H1 (cell line): ENCODE data around the gene MACROD2.

Source experiments
- ATF3 ChIP-seq: IDR thresholded peaks from 2 replicates; pipeline ENCODE4 v1.6.1; 2011; ENCODE audit warnings: low read depth, mild to moderate bottlenecking, low read length; ENCODE audit not compliant: insufficient read depth
- BACH1 ChIP-seq: IDR thresholded peaks from 2 replicates; pipeline ENCODE4 v1.6.1; 2012; ENCODE audit warnings: low read length, improper control_type of control experiment
- CEBPB ChIP-seq: IDR thresholded peaks from 2 replicates; pipeline ENCODE4 v1.6.1; 2012; ENCODE audit warnings: low read depth, low read length
- CTCF ChIP-seq, 3 experiments: IDR thresholded peaks; 1 replicate in 2 of 3; 2 replicates in 1 of 3; pipeline versions ENCODE4 v1.5.1 to v1.6.1; 2011; ENCODE audit warnings: low read length in 3 of 3, mild to moderate bottlenecking in 3 of 3, inconsistent platforms in 2 of 3, low read depth in 1 of 3, moderate library complexity in 1 of 3; ENCODE audit not compliant: insufficient read depth in 1 of 3; ENCODE audit errors: control extremely low read depth in 1 of 3
- EGR1 ChIP-seq: IDR thresholded peaks from 2 replicates; pipeline ENCODE4 v1.6.1; 2011; ENCODE audit warnings: low read depth, low read length, borderline replicate concordance
- EZH2 ChIP-seq: fragments of 200-600 bp; sonication (generic); IDR thresholded peaks from 2 replicates; pipeline ENCODE4 v1.7.1; 2012; ENCODE audit warnings: low read depth, mild to moderate bottlenecking, moderate library complexity, low read length, inconsistent platforms; ENCODE audit not compliant: severe bottlenecking
- JUN ChIP-seq: IDR thresholded peaks from 2 replicates; pipeline ENCODE4 v1.6.1; 2011; ENCODE audit warnings: low read depth, mild to moderate bottlenecking, improper control_type of control experiment, low read length
- KDM1A ChIP-seq: fragments of 200-600, 300-600 bp; sonication (generic); IDR thresholded peaks from 2 replicates; pipeline ENCODE4 v1.7.1; 2016; ENCODE audit warnings: mild to moderate bottlenecking, low read length, borderline replicate concordance
- PHF8 ChIP-seq: fragments of 200-600 bp; sonication (generic); conservative IDR thresholded peaks from 2 replicates; pipeline ENCODE4 v1.7.1; 2012; ENCODE audit warnings: low read depth, mild to moderate bottlenecking, inconsistent platforms, low read length, moderate library complexity
- POLR2A ChIP-seq, 2 experiments: IDR thresholded peaks; 1 replicate in 1 of 2; 2 replicates in 1 of 2; pipeline ENCODE4 v1.6.1; 2011; ENCODE audit warnings: low read depth in 2 of 2, low read length in 2 of 2, mild to moderate bottlenecking in 2 of 2; ENCODE audit errors: control extremely low read depth in 1 of 2
- POLR2AphosphoS5 ChIP-seq: IDR thresholded peaks from 2 replicates; pipeline ENCODE4 v1.6.1; 2011; ENCODE audit warnings: low read depth, low read length
- RFX5 ChIP-seq: IDR thresholded peaks from 2 replicates; pipeline ENCODE4 v1.6.1; 2011; ENCODE audit warnings: low read depth, low read length, improper control_type of control experiment, borderline replicate concordance
- ZNF274 ChIP-seq: IDR thresholded peaks from 2 replicates; pipeline ENCODE4 v1.7.0; 2012; ENCODE audit warnings: low read length, borderline replicate concordance; ENCODE audit errors: extremely low read depth

GRCh38 chr20:14488756-14489479, 493.6 kb downstream of the MACROD2 start:
- TF ChIP-seq BACH1 (no peak), CTCF (IDR thresholded peaks at IDR 0.05; ENCODE audit: control extremely low read depth in 1 of 3, insufficient read depth in 1 of 3, low read depth in 1 of 3, low read length in 3 of 3) (no peak), ATF3 (no peak), EZH2 (no peak), CEBPB (no peak), PHF8 (no peak), ZNF274 (no peak), JUN (no peak), RFX5 (no peak), POLR2AphosphoS5 (no peak), EGR1 (no peak), POLR2A (IDR thresholded peaks at IDR 0.05; ENCODE audit: control extremely low read depth in 1 of 2, low read depth in 2 of 2, low read length in 2 of 2) (no peak), KDM1A (no peak)
